ENCODE data around the gene FBXL16.

FBXL16 gene

GRCh38 chr16:704552-705380, 835 bp downstream of the FBXL16 start:
- no peak overlapping the region for H3K4me3 ChIP-seq (ENCODE audit: low read depth, low read length)
- no peak for DNase-seq (ENCODE audit: low read depth)
- TF ChIP-seq MYC (IDR thresholded peaks at IDR 0.05; ENCODE audit: low read depth, low read length) (no peak), POLR2A (IDR thresholded peaks at IDR 0.05; ENCODE audit: extremely low read depth, insufficient read length) (no peak), CTCF (IDR thresholded peaks at IDR 0.05; ENCODE audit: low read depth, low read length) (no peak), MAX (IDR thresholded peaks at IDR 0.05; ENCODE audit: low read depth, low read length) (no peak)

GRCh38 chr16:704047-704446, 1.6 kb downstream of the FBXL16 start:
- DNase-seq (ENCODE audit: low read depth), result no peak
- TF ChIP-seq MYC (IDR thresholded peaks at IDR 0.05; ENCODE audit: low read depth, low read length) (no peak), POLR2A (IDR thresholded peaks at IDR 0.05; ENCODE audit: extremely low read depth, insufficient read length) (no peak), MAX (IDR thresholded peaks at IDR 0.05; ENCODE audit: low read depth, low read length) (no peak), CTCF (IDR thresholded peaks at IDR 0.05; ENCODE audit: low read depth, low read length) (no peak)
- no peak overlapping the region for H3K4me3 ChIP-seq (ENCODE audit: low read depth, low read length)

GRCh38 chr16:703406-703805, 2.2 kb downstream of the FBXL16 start:
- DNase-seq (ENCODE audit: low read depth), result no peak
- TF ChIP-seq MYC (IDR thresholded peaks at IDR 0.05; ENCODE audit: low read depth, low read length) (no peak), MAX (IDR thresholded peaks at IDR 0.05; ENCODE audit: low read depth, low read length) (no peak), POLR2A (IDR thresholded peaks at IDR 0.05; ENCODE audit: extremely low read depth, insufficient read length) (no peak), CTCF (IDR thresholded peaks at IDR 0.05; ENCODE audit: low read depth, low read length) (peak; percentile 0)
- no peak overlapping the region for H3K4me3 ChIP-seq (ENCODE audit: low read depth, low read length)

GRCh38 chr16:702341-702740, 3.3 kb downstream of the FBXL16 start:
- TF ChIP-seq MYC (IDR thresholded peaks at IDR 0.05; ENCODE audit: low read depth, low read length) (no peak), MAX (IDR thresholded peaks at IDR 0.05; ENCODE audit: low read depth, low read length) (no peak), CTCF (IDR thresholded peaks at IDR 0.05; ENCODE audit: low read depth, low read length) (no peak), POLR2A (IDR thresholded peaks at IDR 0.05; ENCODE audit: extremely low read depth, insufficient read length) (no peak)
- H3K4me3 ChIP-seq (ENCODE audit: low read depth, low read length), result no peak overlapping the region
- DNase-seq (ENCODE audit: low read depth), result no peak

GRCh38 chr16:700684-701584, 4.7 kb downstream of the FBXL16 start:
- DNase-seq (ENCODE audit: low read depth), result no peak
- TF ChIP-seq POLR2A (IDR thresholded peaks at IDR 0.05; ENCODE audit: extremely low read depth, insufficient read length) (no peak), MYC (IDR thresholded peaks at IDR 0.05; ENCODE audit: low read depth, low read length) (no peak), CTCF (IDR thresholded peaks at IDR 0.05; ENCODE audit: low read depth, low read length) (no peak), MAX (IDR thresholded peaks at IDR 0.05; ENCODE audit: low read depth, low read length) (no peak)
- H3K4me3 ChIP-seq (ENCODE audit: low read depth, low read length), result no peak overlapping the region
